Right lobe of liver (tissue), 6 donors: Measurements from ENCODE around the gene OPCML. TPM values are rescaled to one million over a fixed set of nuclear protein-coding genes. Genes with fewer than 3 reads are reported as not detected.

Source experiments
- ATAC-seq, 4 donors: fragments of 200-7000 bp; cut with Tn5 transposase; one replicate each; pipeline ENCODE4 v1.9.1; 2020; ENCODE audit warnings: mild to moderate bottlenecking in 4 of 4, moderate library complexity in 4 of 4
- DNase-seq, 3 donors: peaks; one replicate each; pipeline ENCODE4 v3.0.0-alpha.2; 2020
- H3K27ac ChIP-seq, 3 donors: fragments of 200-600 bp; one replicate each; pipeline ENCODE4 v1.8.0; 2022
- H3K27me3 ChIP-seq, 2 donors: fragments of 200-600 bp; one replicate each; pipeline ENCODE4 v1.8.0; 2022
- H3K36me3 ChIP-seq, 4 donors: fragments of 200-600 bp; sonication (generic) in 1 of 4; one replicate each; pipeline versions ENCODE4 v1.5.1 to v1.8.0; 2017 to 2022; ENCODE audit warnings: control low read depth in 1 of 4
- H3K4me1 ChIP-seq, 4 donors: fragments of 200-600 bp; sonication (generic) in 1 of 4; one replicate each; pipeline versions ENCODE4 v1.5.1 to v1.8.0; 2017 to 2022; ENCODE audit warnings: control low read depth in 1 of 4
- H3K4me3 ChIP-seq, 3 donors: fragments of 200-600 bp; one replicate each; pipeline ENCODE4 v1.8.0; 2022
- H3K9me3 ChIP-seq, 4 donors: fragments of 200-600 bp; sonication (generic) in 1 of 4; one replicate each; pipeline versions ENCODE4 v1.5.1 to v1.8.0; 2017 to 2022; ENCODE audit warnings: control low read depth in 1 of 4
- CTCF ChIP-seq, 4 donors: fragments of 200-600 bp in 3 of 4; fragments of 450-650 bp in 1 of 4; IDR thresholded peaks; one replicate each; pipeline versions ENCODE4 v1.5.1 to v1.8.0; 2016 to 2022; ENCODE audit warnings: antibody characterized with exemption in 4 of 4, mild to moderate bottlenecking in 2 of 4
- POLR2A ChIP-seq: fragments of 450-650 bp; IDR thresholded peaks from one replicate; pipeline ENCODE4 v1.6.1; 2017; ENCODE audit warnings: antibody characterized with exemption, mild to moderate bottlenecking
- WGBS: methylation state at CpG from one replicate; pipeline ENCODE4 v1.1.6; 2018; ENCODE audit warnings: low coverage, low lambda C conversion rate; ENCODE audit not compliant: insufficient coverage; ENCODE audit errors: missing lambda C conversion rate; 5-methylcytosine and 5-hydroxymethylcytosine counted together
- intact Hi-C, 2 donors: fragments of 100-400 bp; cut with DNase I; formaldehyde crosslinking; loops; one replicate each; pipeline versions ENCODE4 v1.11.2 to v1.14.1; 2022
- total RNA-seq, 6 experiments: library from RNA; depleted of rRNA in 2 of 6; stranded (reverse); fragments of >200 nt in 2 of 6; fragmentation: NEBNext Ultra II Directional in 3 of 6; extraction: Animal tissue kit (Norgen Biotek cat#: 25700) in 3 of 6; gene quantifications; one replicate each; pipeline versions ENCODE4 v1.1.0 to v1.2.4, GENCODE V29; 2016 to 2023
- donor health status: DM: no; HTN: yes; CAD: no.
- donor health status: DM: no; HTN: no; CAD: no.
- donor health status: DM: no; HTN: no; CAD: no.
- donor health status: DM: no; HTN: yes; CAD: no.
- donor health status: DM: no; HTN: yes; CAD: no.

Gene OPCML
- total RNA-seq, 6 experiments from 2014 or later = 0.11 TPM; not detected in 5

GRCh38 chr11:132846075-132846474, 686.2 kb downstream of the OPCML start:
- TF ChIP-seq POLR2A (no peak), CTCF (IDR thresholded peaks at IDR 0.05) (no peak)
- Histone ChIP-seq H3K27ac (no peak overlapping the region), H3K27me3 (no peaks in the 10 kb centered on the region), H3K4me3 (no peak overlapping the region), H3K9me3 (no peaks in the 10 kb centered on the region), H3K4me1 (no peaks in the 10 kb centered on the region), H3K36me3 (no peaks in the 10 kb centered on the region)
- WGBS = 60% methylated on average over 4 of the region's 4 CpGs
- no peak for ATAC-seq
- intact Hi-C loops = no loop called here
- no peak for DNase-seq

- no peak overlapping the region for H3K27ac ChIP-seq
- no peaks in the 10 kb centered on the region for H3K4me1 ChIP-seq
- 59% methylated on average over 5 of the region's 5 CpGs for WGBS
- H3K27me3 ChIP-seq = no peaks in the 10 kb centered on the region
- TF ChIP-seq CTCF (IDR thresholded peaks at IDR 0.05) (no peak), POLR2A (no peak)
- no peaks in the 10 kb centered on the region for H3K36me3 ChIP-seq
- H3K9me3 ChIP-seq = no peaks in the 10 kb centered on the region
- H3K4me3 ChIP-seq = no peak overlapping the region
- no peak for DNase-seq
- intact Hi-C loops = no loop called here
- no peak for ATAC-seq
Observed at GRCh38 chr11:132844956-132845696, 687.2 kb downstream of the OPCML start.

GRCh38 chr11:132840660-132841059, 691.6 kb downstream of the OPCML start:
- TF ChIP-seq CTCF (IDR thresholded peaks at IDR 0.05) = no peak
- TF ChIP-seq POLR2A = no peak
- ATAC-seq (no peak), DNase-seq (no peak)
- Histone ChIP-seq H3K27me3 (no peaks in the 10 kb centered on the region), H3K4me1 (no peaks in the 10 kb centered on the region), H3K9me3 (no peaks in the 10 kb centered on the region), H3K36me3 (no peaks in the 10 kb centered on the region), H3K4me3 (no peak overlapping the region), H3K27ac (no peak overlapping the region)
- intact Hi-C loops = no loop called here
- 79% methylated on average over 11 of the region's 12 CpGs for WGBS

- TF ChIP-seq CTCF (IDR thresholded peaks at IDR 0.05) (no peak), POLR2A (no peak)
- H3K27me3 ChIP-seq = no peaks in the 10 kb centered on the region
- no peak overlapping the region for H3K27ac ChIP-seq
- no peaks in the 10 kb centered on the region for H3K9me3 ChIP-seq
- ATAC-seq (no peak), DNase-seq (no peak)
- no peaks in the 10 kb centered on the region for H3K36me3 ChIP-seq
- intact Hi-C loops = no loop called here
- H3K4me1 ChIP-seq = no peaks in the 10 kb centered on the region
- 40% methylated on average over 2 of the region's 5 CpGs for WGBS
- H3K4me3 ChIP-seq = no peak overlapping the region
Observed at GRCh38 chr11:132840191-132840590, 692.1 kb downstream of the OPCML start.
